H9 (cell line): ENCODE data around the gene FXYD4. TPM values are rescaled to one million over a fixed set of nuclear protein-coding genes. Genes with fewer than 3 reads are reported as not detected.

Source experiments
- DNase-seq: peaks from one replicate; pipeline ENCODE4 v3.0.0-alpha.2; 2017
- H2AFZ ChIP-seq: one replicate; pipeline ENCODE4 v1.6.1; 2013; ENCODE audit warnings: mild to moderate bottlenecking, low read length, control low read depth, moderate library complexity
- H2AK5ac ChIP-seq: 2 replicates; pipeline ENCODE4 v1.6.1; 2013; ENCODE audit warnings: low read length, control low read depth, mixed read lengths; ENCODE audit not compliant: insufficient read length
- H2BK120ac ChIP-seq: one replicate; pipeline ENCODE4 v1.6.1; 2013; ENCODE audit warnings: low read depth, mild to moderate bottlenecking, low read length, control low read depth, inconsistent platforms; ENCODE audit not compliant: poor library complexity, severe bottlenecking
- H2BK12ac ChIP-seq: 2 replicates; pipeline ENCODE4 v1.6.1; 2013; ENCODE audit warnings: low read length, control low read depth, mixed read lengths, low read depth; ENCODE audit not compliant: insufficient read length
- H2BK15ac ChIP-seq: 2 replicates; pipeline ENCODE4 v1.6.1; 2013; ENCODE audit warnings: low read depth, low read length, control low read depth
- H2BK20ac ChIP-seq: one replicate; pipeline ENCODE4 v1.6.1; 2013; ENCODE audit warnings: low read depth, mild to moderate bottlenecking, low read length, control low read depth, inconsistent platforms; ENCODE audit not compliant: poor library complexity, severe bottlenecking
- H2BK5ac ChIP-seq: 2 replicates; pipeline ENCODE4 v1.6.1; 2013; ENCODE audit warnings: low read length, control low read depth, mixed read lengths; ENCODE audit not compliant: insufficient read length
- H3K14ac ChIP-seq: 2 replicates; pipeline ENCODE4 v1.6.1; 2013; ENCODE audit warnings: low read length, control low read depth; ENCODE audit not compliant: insufficient read depth
- H3K18ac ChIP-seq: 2 replicates; pipeline ENCODE4 v1.6.1; 2013; ENCODE audit warnings: low read depth, mild to moderate bottlenecking, mixed read lengths, low read length, control low read depth; ENCODE audit not compliant: insufficient read length
- H3K23ac ChIP-seq: 2 replicates; pipeline ENCODE4 v1.6.1; 2013; ENCODE audit warnings: low read length, control low read depth, mixed read lengths, low read depth; ENCODE audit not compliant: insufficient read length
- H3K23me2 ChIP-seq: 2 replicates; pipeline ENCODE4 v1.6.1; 2013; ENCODE audit warnings: low read depth, mild to moderate bottlenecking, mixed read lengths, low read length, control low read depth; ENCODE audit not compliant: insufficient read length, poor library complexity, severe bottlenecking
- H3K27ac ChIP-seq: 2 replicates; pipeline ENCODE4 v1.5.1; 2013; ENCODE audit warnings: low read length, control low read depth, mixed read lengths, low read depth; ENCODE audit not compliant: insufficient read length
- H3K27me3 ChIP-seq: 2 replicates; pipeline ENCODE4 v1.6.1; 2013; ENCODE audit warnings: low read length, control low read depth, inconsistent platforms; ENCODE audit not compliant: insufficient read depth
- H3K4ac ChIP-seq: 2 replicates; pipeline ENCODE4 v1.6.1; 2013; ENCODE audit warnings: low read depth, mild to moderate bottlenecking, control low read depth, inconsistent platforms, low read length, moderate library complexity
- H3K4me1 ChIP-seq: 2 replicates; pipeline ENCODE4 v1.6.1; 2013; ENCODE audit warnings: low read length, control low read depth, inconsistent platforms; ENCODE audit not compliant: insufficient read depth
- H3K4me2 ChIP-seq: 2 replicates; pipeline ENCODE4 v1.6.1; 2013; ENCODE audit warnings: low read length, control low read depth, mixed read lengths; ENCODE audit not compliant: insufficient read length, insufficient read depth
- H3K56ac ChIP-seq: 2 replicates; pipeline ENCODE4 v1.6.1; 2013; ENCODE audit warnings: low read depth, mild to moderate bottlenecking, mixed read lengths, low read length, control low read depth; ENCODE audit not compliant: insufficient read length
- H3K79me1 ChIP-seq: 2 replicates; pipeline ENCODE4 v1.6.1; 2013; ENCODE audit warnings: low read depth, mild to moderate bottlenecking, moderate library complexity, low read length, control low read depth, inconsistent platforms; ENCODE audit not compliant: insufficient read depth, poor library complexity, severe bottlenecking
- H3K79me2 ChIP-seq: 2 replicates; pipeline ENCODE4 v1.6.1; 2013; ENCODE audit warnings: low read length, control low read depth, inconsistent platforms; ENCODE audit not compliant: insufficient read depth
- H3K9ac ChIP-seq: 2 replicates; pipeline ENCODE4 v1.6.1; 2013; ENCODE audit warnings: low read length, control low read depth, mixed read lengths; ENCODE audit not compliant: insufficient read length; ENCODE audit errors: extremely low read depth
- H3K9me3 ChIP-seq: one replicate; pipeline ENCODE4 v1.6.1; 2013; ENCODE audit warnings: low read depth, low read length, inconsistent platforms; ENCODE audit not compliant: control insufficient read depth
- H3T11ph ChIP-seq: one replicate; pipeline ENCODE4 v1.6.1; 2013; ENCODE audit warnings: mild to moderate bottlenecking, low read length, control low read depth, inconsistent platforms
- H4K20me1 ChIP-seq: one replicate; pipeline ENCODE4 v1.6.1; 2013; ENCODE audit not compliant: control insufficient read depth, insufficient read length, insufficient read depth
- H4K5ac ChIP-seq: 2 replicates; pipeline ENCODE4 v1.6.1; 2013; ENCODE audit warnings: low read depth, mild to moderate bottlenecking, mixed read lengths, low read length, control low read depth; ENCODE audit not compliant: insufficient read length
- H4K8ac ChIP-seq: replicated peaks from 2 replicates; pipeline ENCODE4 v1.6.1; 2013; ENCODE audit warnings: low read length, control low read depth, mixed read lengths, low read depth; ENCODE audit not compliant: insufficient read length
- H4K91ac ChIP-seq: 2 replicates; pipeline ENCODE4 v1.6.1; 2013; ENCODE audit warnings: low read depth, mild to moderate bottlenecking, moderate library complexity, mixed read lengths, low read length, control low read depth; ENCODE audit not compliant: insufficient read length
- H3K27ac Mint-ChIP-seq, 3 experiments: 2 replicates in 2 of 3; 3 replicates in 1 of 3; pipeline ENCODE4 v1.8.0; 2020 to 2021; ENCODE audit warnings: mixed read lengths in 3 of 3, mild to moderate bottlenecking in 1 of 3, moderate library complexity in 1 of 3
- H3K27me3 Mint-ChIP-seq: 2 replicates; pipeline ENCODE4 v1.8.0; 2021; ENCODE audit warnings: low read depth, mild to moderate bottlenecking, moderate library complexity, mixed read lengths
- H3K36me3 Mint-ChIP-seq, 3 experiments: 2 replicates in 2 of 3; 3 replicates in 1 of 3; pipeline ENCODE4 v1.8.0; 2020 to 2021; ENCODE audit warnings: low read depth in 3 of 3, mixed read lengths in 3 of 3; ENCODE audit not compliant: insufficient read depth in 1 of 3
- H3K4me1 Mint-ChIP-seq, 2 experiments: 2 replicates each; pipeline ENCODE4 v1.8.0; 2020; ENCODE audit warnings: mixed read lengths in 2 of 2
- H3K4me3 Mint-ChIP-seq, 2 experiments: 2 replicates in 1 of 2; 3 replicates in 1 of 2; pipeline ENCODE4 v1.8.0; 2020 to 2021; ENCODE audit warnings: mild to moderate bottlenecking in 2 of 2, mixed read lengths in 2 of 2, moderate library complexity in 1 of 2
- H3K9me3 Mint-ChIP-seq, 2 experiments: 2 replicates in 1 of 2; 3 replicates in 1 of 2; pipeline ENCODE4 v1.8.0; 2020; ENCODE audit warnings: mild to moderate bottlenecking in 2 of 2, mixed read lengths in 2 of 2, moderate library complexity in 1 of 2
- WGBS: extraction: QIAGEN DNeasy Blood & Tissue Kit; methylation state at CpG from one replicate; pipeline ENCODE4 v1.1.7; 2013; ENCODE audit warnings: missing lambda C conversion rate, low lambda C conversion rate, mixed read lengths; ENCODE audit not compliant: insufficient read length; ENCODE audit errors: extremely low coverage; 5-methylcytosine and 5-hydroxymethylcytosine counted together
- total RNA-seq: library from RNA; stranded (reverse); gene quantifications from 2 replicates; pipeline ENCODE4 v1.2.1, GENCODE V29; 2021
- TF ChIP-seq, protein P1 (sequence below): fragments of 200-600 bp; sonication (generic); conservative IDR thresholded peaks from 3 replicates; pipeline ENCODE4 v1.8.0; 2021; ENCODE audit warnings: antibody characterized with exemption, mild to moderate bottlenecking

Gene FXYD4
- total RNA-seq, 1 experiment from 2014 or later: not detected

DNA sequence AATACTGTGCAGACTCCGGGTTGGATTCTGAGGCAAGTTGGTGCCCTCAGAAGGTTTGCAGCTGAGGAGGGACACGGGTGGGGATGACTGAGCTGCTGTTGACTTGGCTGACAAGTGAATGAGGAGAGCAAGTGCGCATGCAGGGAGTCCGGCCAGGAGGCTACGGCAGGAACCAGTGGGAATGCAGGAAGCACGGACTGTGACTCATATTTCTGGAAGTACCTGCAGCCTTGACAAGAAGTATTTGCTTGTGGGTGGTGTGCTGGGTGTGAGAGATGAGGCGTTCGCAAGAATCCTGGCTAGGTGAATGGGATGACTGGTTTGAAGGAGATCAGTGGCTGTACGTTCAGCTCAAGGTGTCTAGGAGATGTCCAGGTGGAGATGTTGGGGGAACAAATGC, 30.8 kb upstream of the FXYD4 start:
- Histone ChIP-seq H2BK12ac (no peak overlapping the region), H3K79me2 (no peaks in the 10 kb centered on the region)
- DNase-seq: no peak

More for the DNA sequence above, 30.8 kb upstream of the FXYD4 start:
- TF ChIP-seq, protein P1, sequence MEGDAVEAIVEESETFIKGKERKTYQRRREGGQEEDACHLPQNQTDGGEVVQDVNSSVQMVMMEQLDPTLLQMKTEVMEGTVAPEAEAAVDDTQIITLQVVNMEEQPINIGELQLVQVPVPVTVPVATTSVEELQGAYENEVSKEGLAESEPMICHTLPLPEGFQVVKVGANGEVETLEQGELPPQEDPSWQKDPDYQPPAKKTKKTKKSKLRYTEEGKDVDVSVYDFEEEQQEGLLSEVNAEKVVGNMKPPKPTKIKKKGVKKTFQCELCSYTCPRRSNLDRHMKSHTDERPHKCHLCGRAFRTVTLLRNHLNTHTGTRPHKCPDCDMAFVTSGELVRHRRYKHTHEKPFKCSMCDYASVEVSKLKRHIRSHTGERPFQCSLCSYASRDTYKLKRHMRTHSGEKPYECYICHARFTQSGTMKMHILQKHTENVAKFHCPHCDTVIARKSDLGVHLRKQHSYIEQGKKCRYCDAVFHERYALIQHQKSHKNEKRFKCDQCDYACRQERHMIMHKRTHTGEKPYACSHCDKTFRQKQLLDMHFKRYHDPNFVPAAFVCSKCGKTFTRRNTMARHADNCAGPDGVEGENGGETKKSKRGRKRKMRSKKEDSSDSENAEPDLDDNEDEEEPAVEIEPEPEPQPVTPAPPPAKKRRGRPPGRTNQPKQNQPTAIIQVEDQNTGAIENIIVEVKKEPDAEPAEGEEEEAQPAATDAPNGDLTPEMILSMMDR: no peak
- no peak overlapping the region for H2AK5ac ChIP-seq
- H3K9me3 ChIP-seq: no peaks in the 10 kb centered on the region
- Mint-ChIP-seq H3K27ac (no peak overlapping the region), H3K9me3 (no peaks in the 10 kb centered on the region; a peak in 1 of 5 replicates), H3K4me3 (no peak overlapping the region), H3K27me3 (peaks cover 15% of the 10 kb centered on the region), H3K36me3 (no peaks in the 10 kb centered on the region; a peak in 1 of 7 replicates), H3K4me1 (peaks cover 29 to 37% of the 10 kb centered on the region in 2 experiments)
- no peak overlapping the region for H4K5ac ChIP-seq
- no peak overlapping the region for H3T11ph ChIP-seq
- no peak overlapping the region for H4K8ac ChIP-seq
- H2BK15ac ChIP-seq: no peak overlapping the region
- H3K27me3 ChIP-seq: no peaks in the 10 kb centered on the region
- no peaks in the 10 kb centered on the region for H3K79me1 ChIP-seq
- no peak overlapping the region for H2BK20ac ChIP-seq
- H2BK120ac ChIP-seq: no peak overlapping the region
- 0 out of 2 replicates have a peak, but pooled peaks cover 3% of the 10 kb centered on the region for H3K4me1 ChIP-seq
- H3K14ac ChIP-seq: no peak overlapping the region
- no peak overlapping the region for H3K4me2 ChIP-seq
- WGBS: no CpG with 5 or more reads among the region's 9 CpGs
- H3K18ac ChIP-seq: no peak overlapping the region
- no peak overlapping the region for H3K27ac ChIP-seq
- H4K20me1 ChIP-seq: no peaks in the 10 kb centered on the region
- no peak overlapping the region for H2BK5ac ChIP-seq
- H3K23me2 ChIP-seq: no peaks in the 10 kb centered on the region
- no peak overlapping the region for H3K4ac ChIP-seq
- no peak overlapping the region for H3K9ac ChIP-seq
- H4K91ac ChIP-seq: no peak overlapping the region
- no peak overlapping the region for H3K23ac ChIP-seq
- no peak overlapping the region for H3K56ac ChIP-seq
- no peak overlapping the region for H2AFZ ChIP-seq
